Liver (tissue), 9 donors: ENCODE data around the gene ADARB1. TPM values are rescaled to one million over a fixed set of nuclear protein-coding genes. Genes with fewer than 3 reads are reported as not detected.

ENCODE experiments used
- DNase-seq: peaks from one replicate; pipeline ENCODE4 v3.0.0-alpha.2; 2017; ENCODE audit warnings: low spot score
- H3K27ac ChIP-seq, 2 donors: one replicate each; pipeline ENCODE4 v1.7.0; 2013; ENCODE audit warnings: inconsistent platforms in 2 of 2, low read length in 2 of 2, control low read depth in 1 of 2, low read depth in 1 of 2, mild to moderate bottlenecking in 1 of 2
- H3K27me3 ChIP-seq, 4 donors: one replicate each; pipeline versions ENCODE4 v1.6.1 to v1.7.0; 2013; ENCODE audit warnings: low read length in 3 of 4, inconsistent platforms in 1 of 4, mild to moderate bottlenecking in 1 of 4, moderate library complexity in 1 of 4; ENCODE audit not compliant: control insufficient read depth in 4 of 4, insufficient read depth in 4 of 4
- H3K36me3 ChIP-seq, 4 donors: one replicate each; pipeline versions ENCODE4 v1.6.1 to v1.7.0; 2013; ENCODE audit warnings: low read length in 3 of 4, mild to moderate bottlenecking in 3 of 4, low read depth in 1 of 4, moderate library complexity in 1 of 4; ENCODE audit not compliant: control insufficient read depth in 4 of 4, insufficient read depth in 3 of 4
- H3K4me1 ChIP-seq, 4 donors: one replicate each; pipeline versions ENCODE4 v1.6.1 to v1.7.0; 2013; ENCODE audit warnings: low read length in 3 of 4, mild to moderate bottlenecking in 3 of 4, moderate library complexity in 1 of 4; ENCODE audit not compliant: control insufficient read depth in 4 of 4, insufficient read depth in 4 of 4
- H3K4me3 ChIP-seq, 3 donors: one replicate each; pipeline versions ENCODE4 v1.6.1 to v1.7.0; 2013; ENCODE audit warnings: low read length in 3 of 3, control low read depth in 1 of 3, low read depth in 1 of 3, mild to moderate bottlenecking in 1 of 3
- H3K9ac ChIP-seq, 2 donors: one replicate each; pipeline ENCODE4 v1.7.0; 2013; ENCODE audit warnings: low read length in 2 of 2, mild to moderate bottlenecking in 2 of 2, moderate library complexity in 2 of 2, control low read depth in 1 of 2, low read depth in 1 of 2
- H3K9me3 ChIP-seq, 4 donors: one replicate each; pipeline versions ENCODE4 v1.6.1 to v1.7.0; 2013; ENCODE audit warnings: low read length in 3 of 4; ENCODE audit not compliant: control insufficient read depth in 4 of 4
- CTCF ChIP-seq: fragments of 150-350 bp; IDR thresholded peaks from 2 replicates; pipeline ENCODE4 v1.5.1; 2017; ENCODE audit warnings: improper control_type of control experiment, low read depth, low read length; ENCODE audit not compliant: missing input control
- EGR1 ChIP-seq, 2 donors: IDR thresholded peaks; 2 replicates each; pipeline ENCODE4 v1.6.1; 2016 to 2018; ENCODE audit warnings: antibody characterized with exemption in 2 of 2, low read depth in 2 of 2
- FOXA1 ChIP-seq: IDR thresholded peaks from 2 replicates; pipeline ENCODE4 v1.6.1; 2016; ENCODE audit warnings: antibody characterized with exemption
- FOXA2 ChIP-seq: IDR thresholded peaks from 2 replicates; pipeline ENCODE4 v1.6.1; 2016; ENCODE audit warnings: antibody characterized with exemption
- GABPA ChIP-seq, 2 donors: IDR thresholded peaks in 1 of 2; conservative IDR thresholded peaks in 1 of 2; 2 replicates each; pipeline ENCODE4 v1.6.1; 2016; ENCODE audit warnings: antibody characterized with exemption in 2 of 2, mild to moderate bottlenecking in 1 of 2, moderate library complexity in 1 of 2
- HNF4A ChIP-seq, 2 donors: conservative IDR thresholded peaks; 2 replicates each; pipeline ENCODE4 v1.6.1; 2016; ENCODE audit warnings: antibody characterized with exemption in 2 of 2, mild to moderate bottlenecking in 2 of 2
- HNF4G ChIP-seq: IDR thresholded peaks from 2 replicates; pipeline ENCODE4 v1.6.1; 2016; ENCODE audit warnings: antibody characterized with exemption
- JUND ChIP-seq, 2 donors: IDR thresholded peaks; 2 replicates each; pipeline ENCODE4 v1.6.1; 2016; ENCODE audit warnings: antibody characterized with exemption in 2 of 2
- NR2F2 ChIP-seq: IDR thresholded peaks from 2 replicates; pipeline ENCODE4 v1.6.1; 2016; ENCODE audit warnings: antibody characterized with exemption
- RAD21 ChIP-seq, 2 donors: IDR thresholded peaks; 2 replicates each; pipeline ENCODE4 v1.6.1; 2016; ENCODE audit warnings: antibody characterized with exemption in 2 of 2, mild to moderate bottlenecking in 2 of 2
- REST ChIP-seq: IDR thresholded peaks from 2 replicates; pipeline ENCODE4 v1.6.1; 2016; ENCODE audit warnings: antibody characterized with exemption, mild to moderate bottlenecking
- RXRA ChIP-seq, 2 donors: IDR thresholded peaks; 2 replicates each; pipeline ENCODE4 v1.6.1; 2017 to 2018; ENCODE audit warnings: antibody characterized with exemption in 2 of 2, mild to moderate bottlenecking in 1 of 2
- SP1 ChIP-seq: IDR thresholded peaks from 2 replicates; pipeline ENCODE4 v1.6.1; 2018; ENCODE audit warnings: antibody characterized with exemption, mild to moderate bottlenecking
- TAF1 ChIP-seq: conservative IDR thresholded peaks from 2 replicates; pipeline ENCODE4 v1.6.1; 2016; ENCODE audit warnings: antibody characterized with exemption, mild to moderate bottlenecking
- YY1 ChIP-seq: IDR thresholded peaks from 2 replicates; pipeline ENCODE4 v1.6.1; 2016; ENCODE audit warnings: antibody characterized with exemption, mild to moderate bottlenecking
- ZBTB33 ChIP-seq: IDR thresholded peaks from 2 replicates; pipeline ENCODE4 v1.6.1; 2016; ENCODE audit warnings: antibody characterized with exemption
- WGBS: extraction: QIAGEN DNeasy Blood & Tissue Kit; methylation state at CpG from one replicate; pipeline ENCODE4 v1.1.7; 2013; 5-methylcytosine and 5-hydroxymethylcytosine counted together
- polyA plus RNA-seq, 2 donors: library from polyadenylated mRNA; stranded (reverse) in 1 of 2; unstranded in 1 of 2; fragments of 200-250 nt in 1 of 2; fragments of >200 nt in 1 of 2; fragmentation: Nextera tagmentation in 1 of 2; extraction: Ambion mirVana in 1 of 2; gene quantifications; one replicate each; pipeline versions ENCODE4 v1.2.1 to v1.2.3, GENCODE V29; 2013 to 2015
- total RNA-seq, 2 donors: library from RNA; depleted of rRNA; stranded (reverse); fragments of >200 nt; gene quantifications; one replicate each; pipeline ENCODE4 v1.2.3, GENCODE V29; 2014
- TF ChIP-seq, protein P1 (sequence below): IDR thresholded peaks from 2 replicates; pipeline ENCODE4 v1.6.1; 2016; ENCODE audit warnings: antibody characterized with exemption
- TF ChIP-seq, protein P2 (sequence below): IDR thresholded peaks from 2 replicates; pipeline ENCODE4 v1.6.1; 2016; ENCODE audit warnings: antibody characterized with exemption
- donor health status: healthy.
- donor health status: healthy.
- donor health status: healthy.
- donor health status: healthy.
- donor health status: healthy.

ADARB1 gene
- total and polyA plus RNA-seq, 4 donors: 1.6 to 7.8 (median 2.9) TPM

DNA sequence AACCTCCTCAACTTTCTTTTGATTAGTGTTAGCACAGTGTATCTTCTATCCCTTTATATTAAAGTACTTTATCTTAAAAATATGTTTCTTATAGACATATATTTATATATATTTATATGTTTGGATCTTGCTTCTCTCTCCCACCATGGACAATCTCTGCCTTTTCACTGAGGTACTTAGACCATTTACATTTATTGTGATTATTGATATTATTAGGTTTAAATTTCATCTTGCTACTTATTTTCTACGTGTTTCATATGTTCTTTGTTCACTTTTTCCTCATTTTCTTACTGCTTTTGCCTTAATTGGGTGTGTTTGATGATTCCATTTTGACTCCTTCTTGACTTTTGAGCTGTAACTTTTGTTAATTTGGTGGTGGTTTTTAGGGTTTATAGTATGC lies 142.6 kb downstream of the ADARB1 start:
- no peak overlapping the region for H3K9ac ChIP-seq
- no peak for DNase-seq
- no peak for TF ChIP-seq NR2F2
- TF ChIP-seq FOXA1: no peak
- TF ChIP-seq TAF1: no peak
- no peak for TF ChIP-seq GABPA (IDR thresholded peaks at IDR 0.05 in 1 of 2, conservative IDR thresholded peaks at IDR 0.05 in 1 of 2)
- TF ChIP-seq ZBTB33: no peak
- TF ChIP-seq RXRA (IDR thresholded peaks at IDR 0.05): no peak
- TF ChIP-seq HNF4G: no peak
- no peak for TF ChIP-seq CTCF
- TF ChIP-seq FOXA2: no peak
- no peak for TF ChIP-seq JUND (IDR thresholded peaks at IDR 0.05)
- no peak for TF ChIP-seq HNF4A (conservative IDR thresholded peaks at IDR 0.05)
- no peak for TF ChIP-seq SP1
- TF ChIP-seq, protein P1, sequence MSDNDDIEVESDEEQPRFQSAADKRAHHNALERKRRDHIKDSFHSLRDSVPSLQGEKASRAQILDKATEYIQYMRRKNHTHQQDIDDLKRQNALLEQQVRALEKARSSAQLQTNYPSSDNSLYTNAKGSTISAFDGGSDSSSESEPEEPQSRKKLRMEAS: no peak
- TF ChIP-seq YY1: no peak
- TF ChIP-seq RAD21 (IDR thresholded peaks at IDR 0.05): no peak
- no peak for TF ChIP-seq EGR1 (IDR thresholded peaks at IDR 0.05; ENCODE audit: low read depth in 2 of 2)
- TF ChIP-seq, protein P2, sequence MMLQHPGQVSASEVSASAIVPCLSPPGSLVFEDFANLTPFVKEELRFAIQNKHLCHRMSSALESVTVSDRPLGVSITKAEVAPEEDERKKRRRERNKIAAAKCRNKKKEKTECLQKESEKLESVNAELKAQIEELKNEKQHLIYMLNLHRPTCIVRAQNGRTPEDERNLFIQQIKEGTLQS: no peak
- TF ChIP-seq REST: no peak
- H3K4me1 ChIP-seq: peaks cover 0 to 2% (median 0%) of the 10 kb centered on the region in 4 donors
- no peak overlapping the region for H3K27ac ChIP-seq
- no peak overlapping the region for H3K4me3 ChIP-seq
- peaks cover 0 to 7% (median 1%) of the 10 kb centered on the region in 4 donors for H3K36me3 ChIP-seq
- H3K9me3 ChIP-seq: no peaks in the 10 kb centered on the region
- WGBS: 85% methylated on average over 1 of the region's 1 CpG
- no peaks in the 10 kb centered on the region for H3K27me3 ChIP-seq
